ENCODE results near the gene EEFSEC.

GRCh38 chr3:128228366-128228910, 75.2 kb downstream of the EEFSEC start:
- no peak for TF ChIP-seq CTCF (IDR thresholded peaks at IDR 0.05; ENCODE audit: insufficient read depth, low read length)
- TF ChIP-seq POLR2AphosphoS5 (IDR thresholded peaks at IDR 0.05; ENCODE audit: low read depth): no peak
- no peak for TF ChIP-seq GABPA (IDR thresholded peaks at IDR 0.05; ENCODE audit: low read depth)

All from HL-60 (cell line).